ENCODE data around the gene OR11A1. TPM values are rescaled to one million over a fixed set of nuclear protein-coding genes. Genes with fewer than 3 reads are reported as not detected.

The OR11A1 gene
- total RNA-seq, 4 donors from 2014 or later = not detected

- Histone ChIP-seq H3K9me3 (no peaks in the 10 kb centered on the region), H3K4me3 (replicated peaks in 1 of 3) (no peak overlapping the region), H3K36me3 (no peaks in the 10 kb centered on the region), H3K27me3 (no peaks in the 10 kb centered on the region), H3K27ac (no peak overlapping the region), H3K4me1 (no peaks in the 10 kb centered on the region)
- intact Hi-C loops (cut with DNase I) = no loop called here
- no peak for DNase-seq
- WGBS, 2 donors = 89 to 97% methylated on average over 3 of the region's 3 CpGs
- no peak for TF ChIP-seq CTCF (IDR thresholded peaks at IDR 0.05)
- TF ChIP-seq POLR2A (IDR thresholded peaks at IDR 0.05) = no peak
These were observed 45.3 kb upstream of the OR11A1 start for GRCh38 chr6:29502181-29502580.

GRCh38 chr6:29501106-29501505, 44.2 kb upstream of the OR11A1 start:
- 81 to 82% methylated on average over 6 of the region's 6 CpGs for WGBS, 2 donors

GRCh38 chr6:29500594-29500993, 43.7 kb upstream of the OR11A1 start:
- no peaks in the 10 kb centered on the region for H3K4me1 ChIP-seq
- no peaks in the 10 kb centered on the region for H3K36me3 ChIP-seq
- 86 to 90% methylated on average over 8 of the region's 8 CpGs for WGBS, 2 donors
- intact Hi-C loops (cut with DNase I) = no loop called here
- no peak overlapping the region for H3K4me3 ChIP-seq (replicated peaks in 1 of 3)
- H3K27ac ChIP-seq = no peak overlapping the region
- no peak for DNase-seq
- no peak for TF ChIP-seq CTCF (IDR thresholded peaks at IDR 0.05)
- TF ChIP-seq POLR2A (IDR thresholded peaks at IDR 0.05) = no peak
- no peaks in the 10 kb centered on the region for H3K27me3 ChIP-seq
- no peaks in the 10 kb centered on the region for H3K9me3 ChIP-seq

More at GRCh38 chr6:29501106-29501505, 44.2 kb upstream of the OR11A1 start:
- Histone ChIP-seq H3K27me3 (no peaks in the 10 kb centered on the region), H3K36me3 (no peaks in the 10 kb centered on the region), H3K9me3 (no peaks in the 10 kb centered on the region), H3K4me1 (no peaks in the 10 kb centered on the region), H3K4me3 (replicated peaks in 1 of 3) (no peak overlapping the region), H3K27ac (no peak overlapping the region)
- TF ChIP-seq CTCF (IDR thresholded peaks at IDR 0.05) (no peak), POLR2A (IDR thresholded peaks at IDR 0.05) (no peak)
- no peak for DNase-seq
- intact Hi-C loops (cut with DNase I) = no loop called here

GRCh38 chr6:29499704-29500103, 42.8 kb upstream of the OR11A1 start:
- intact Hi-C loops (cut with DNase I) = no loop called here
- WGBS, 2 donors = 87% methylated on average over 5 of the region's 5 CpGs
- Histone ChIP-seq H3K27me3 (no peaks in the 10 kb centered on the region), H3K27ac (no peak overlapping the region), H3K4me3 (replicated peaks in 1 of 3) (no peak overlapping the region), H3K9me3 (no peaks in the 10 kb centered on the region), H3K36me3 (no peaks in the 10 kb centered on the region), H3K4me1 (no peaks in the 10 kb centered on the region)
- no peak for DNase-seq
- no peak for TF ChIP-seq CTCF (IDR thresholded peaks at IDR 0.05)
- no peak for TF ChIP-seq POLR2A (IDR thresholded peaks at IDR 0.05)

GRCh38 chr6:29496961-29497360, 40.1 kb upstream of the OR11A1 start:
- no peak for DNase-seq
- Histone ChIP-seq H3K27me3 (no peaks in the 10 kb centered on the region), H3K27ac (no peak overlapping the region), H3K9me3 (no peaks in the 10 kb centered on the region), H3K4me1 (no peaks in the 10 kb centered on the region), H3K36me3 (no peaks in the 10 kb centered on the region), H3K4me3 (replicated peaks in 1 of 3) (no peak overlapping the region)
- intact Hi-C loops (cut with DNase I) = no loop called here
- 78 to 86% methylated on average over 4 of the region's 4 CpGs for WGBS, 2 donors
- TF ChIP-seq CTCF (IDR thresholded peaks at IDR 0.05) (no peak), POLR2A (IDR thresholded peaks at IDR 0.05) (no peak)

Data from thyroid gland (tissue), 4 donors.